Measurements from ENCODE around the gene SDHAF2. TPM values are rescaled to one million over a fixed set of nuclear protein-coding genes. Genes with fewer than 3 reads are reported as not detected.

Gene SDHAF2
- polyA plus RNA-seq, 1 of the 3 experiments (the other 2 are of a cell fraction), result 81.7 TPM

DNA sequence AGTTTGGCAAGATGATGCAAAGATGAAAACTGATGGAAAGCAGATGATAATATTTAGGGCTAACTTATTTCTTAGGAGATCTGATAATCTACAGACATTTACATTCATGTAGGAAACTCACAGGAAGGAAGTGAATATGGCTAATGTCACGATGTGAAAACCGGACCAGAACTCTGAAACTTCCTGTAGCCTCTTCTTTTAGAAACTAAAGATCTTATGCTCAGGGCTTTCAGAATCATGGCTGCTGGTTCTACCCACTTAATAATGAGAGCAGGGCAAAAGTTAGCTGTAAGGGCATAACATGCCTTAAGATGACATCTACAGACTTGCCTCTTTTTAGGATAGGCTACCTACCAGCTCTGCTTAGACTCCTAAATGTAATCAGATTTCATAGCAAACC lies 15.4 kb upstream of the SDHAF2 start (continued):
- TF ChIP-seq, protein P1, sequence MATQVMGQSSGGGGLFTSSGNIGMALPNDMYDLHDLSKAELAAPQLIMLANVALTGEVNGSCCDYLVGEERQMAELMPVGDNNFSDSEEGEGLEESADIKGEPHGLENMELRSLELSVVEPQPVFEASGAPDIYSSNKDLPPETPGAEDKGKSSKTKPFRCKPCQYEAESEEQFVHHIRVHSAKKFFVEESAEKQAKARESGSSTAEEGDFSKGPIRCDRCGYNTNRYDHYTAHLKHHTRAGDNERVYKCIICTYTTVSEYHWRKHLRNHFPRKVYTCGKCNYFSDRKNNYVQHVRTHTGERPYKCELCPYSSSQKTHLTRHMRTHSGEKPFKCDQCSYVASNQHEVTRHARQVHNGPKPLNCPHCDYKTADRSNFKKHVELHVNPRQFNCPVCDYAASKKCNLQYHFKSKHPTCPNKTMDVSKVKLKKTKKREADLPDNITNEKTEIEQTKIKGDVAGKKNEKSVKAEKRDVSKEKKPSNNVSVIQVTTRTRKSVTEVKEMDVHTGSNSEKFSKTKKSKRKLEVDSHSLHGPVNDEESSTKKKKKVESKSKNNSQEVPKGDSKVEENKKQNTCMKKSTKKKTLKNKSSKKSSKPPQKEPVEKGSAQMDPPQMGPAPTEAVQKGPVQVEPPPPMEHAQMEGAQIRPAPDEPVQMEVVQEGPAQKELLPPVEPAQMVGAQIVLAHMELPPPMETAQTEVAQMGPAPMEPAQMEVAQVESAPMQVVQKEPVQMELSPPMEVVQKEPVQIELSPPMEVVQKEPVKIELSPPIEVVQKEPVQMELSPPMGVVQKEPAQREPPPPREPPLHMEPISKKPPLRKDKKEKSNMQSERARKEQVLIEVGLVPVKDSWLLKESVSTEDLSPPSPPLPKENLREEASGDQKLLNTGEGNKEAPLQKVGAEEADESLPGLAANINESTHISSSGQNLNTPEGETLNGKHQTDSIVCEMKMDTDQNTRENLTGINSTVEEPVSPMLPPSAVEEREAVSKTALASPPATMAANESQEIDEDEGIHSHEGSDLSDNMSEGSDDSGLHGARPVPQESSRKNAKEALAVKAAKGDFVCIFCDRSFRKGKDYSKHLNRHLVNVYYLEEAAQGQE (IDR thresholded peaks at IDR 0.05; ENCODE audit: low read depth, low read length), result no peak
- TF ChIP-seq, protein P2, sequence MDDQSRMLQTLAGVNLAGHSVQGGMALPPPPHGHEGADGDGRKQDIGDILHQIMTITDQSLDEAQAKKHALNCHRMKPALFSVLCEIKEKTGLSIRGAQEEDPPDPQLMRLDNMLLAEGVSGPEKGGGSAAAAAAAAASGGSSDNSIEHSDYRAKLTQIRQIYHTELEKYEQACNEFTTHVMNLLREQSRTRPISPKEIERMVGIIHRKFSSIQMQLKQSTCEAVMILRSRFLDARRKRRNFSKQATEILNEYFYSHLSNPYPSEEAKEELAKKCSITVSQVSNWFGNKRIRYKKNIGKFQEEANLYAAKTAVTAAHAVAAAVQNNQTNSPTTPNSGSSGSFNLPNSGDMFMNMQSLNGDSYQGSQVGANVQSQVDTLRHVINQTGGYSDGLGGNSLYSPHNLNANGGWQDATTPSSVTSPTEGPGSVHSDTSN (IDR thresholded peaks at IDR 0.05), result no peak
- TF ChIP-seq, protein P3, sequence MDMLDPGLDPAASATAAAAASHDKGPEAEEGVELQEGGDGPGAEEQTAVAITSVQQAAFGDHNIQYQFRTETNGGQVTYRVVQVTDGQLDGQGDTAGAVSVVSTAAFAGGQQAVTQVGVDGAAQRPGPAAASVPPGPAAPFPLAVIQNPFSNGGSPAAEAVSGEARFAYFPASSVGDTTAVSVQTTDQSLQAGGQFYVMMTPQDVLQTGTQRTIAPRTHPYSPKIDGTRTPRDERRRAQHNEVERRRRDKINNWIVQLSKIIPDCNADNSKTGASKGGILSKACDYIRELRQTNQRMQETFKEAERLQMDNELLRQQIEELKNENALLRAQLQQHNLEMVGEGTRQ (IDR thresholded peaks at IDR 0.05; ENCODE audit: borderline replicate concordance, low read depth, low read length), result no peak
- TF ChIP-seq RFX5 (IDR thresholded peaks at IDR 0.05; ENCODE audit: low read length) (no peak), TEAD4 (IDR thresholded peaks at IDR 0.05; ENCODE audit: borderline replicate concordance, insufficient read depth) (no peak), YY1 (IDR thresholded peaks at IDR 0.05; ENCODE audit: low read depth) (no peak)

DNA sequence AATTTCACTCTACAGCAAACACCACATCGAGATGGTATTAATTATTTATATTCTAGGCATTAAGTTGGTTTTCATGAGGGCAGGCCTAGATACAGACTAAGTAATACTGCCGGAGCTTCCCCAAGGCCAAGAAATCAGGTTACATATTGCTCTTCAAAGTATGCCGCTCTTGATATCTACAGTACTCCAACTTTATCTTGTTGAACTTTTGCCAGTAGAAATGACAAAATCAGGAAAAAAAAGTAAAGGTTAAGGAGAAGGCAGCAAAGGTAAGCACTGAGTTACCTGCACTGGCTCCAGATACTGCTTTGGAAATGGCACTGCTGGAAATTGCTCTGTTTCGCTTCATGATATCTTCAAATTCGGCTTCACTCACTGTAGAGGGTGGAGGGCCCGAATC lies 14.5 kb upstream of the SDHAF2 start:
- no peak for TF ChIP-seq GATA2 (CRISPR knock-in tag; IDR thresholded peaks at IDR 0.05)
- TF ChIP-seq, protein P4, sequence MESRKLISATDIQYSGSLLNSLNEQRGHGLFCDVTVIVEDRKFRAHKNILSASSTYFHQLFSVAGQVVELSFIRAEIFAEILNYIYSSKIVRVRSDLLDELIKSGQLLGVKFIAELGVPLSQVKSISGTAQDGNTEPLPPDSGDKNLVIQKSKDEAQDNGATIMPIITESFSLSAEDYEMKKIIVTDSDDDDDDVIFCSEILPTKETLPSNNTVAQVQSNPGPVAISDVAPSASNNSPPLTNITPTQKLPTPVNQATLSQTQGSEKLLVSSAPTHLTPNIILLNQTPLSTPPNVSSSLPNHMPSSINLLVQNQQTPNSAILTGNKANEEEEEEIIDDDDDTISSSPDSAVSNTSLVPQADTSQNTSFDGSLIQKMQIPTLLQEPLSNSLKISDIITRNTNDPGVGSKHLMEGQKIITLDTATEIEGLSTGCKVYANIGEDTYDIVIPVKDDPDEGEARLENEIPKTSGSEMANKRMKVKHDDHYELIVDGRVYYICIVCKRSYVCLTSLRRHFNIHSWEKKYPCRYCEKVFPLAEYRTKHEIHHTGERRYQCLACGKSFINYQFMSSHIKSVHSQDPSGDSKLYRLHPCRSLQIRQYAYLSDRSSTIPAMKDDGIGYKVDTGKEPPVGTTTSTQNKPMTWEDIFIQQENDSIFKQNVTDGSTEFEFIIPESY (IDR thresholded peaks at IDR 0.05; ENCODE audit: borderline replicate concordance, low read depth), result no peak
- TF ChIP-seq, protein P3 (IDR thresholded peaks at IDR 0.05; ENCODE audit: borderline replicate concordance, low read depth, low read length), result no peak
- no peak for TF ChIP-seq TEAD4 (IDR thresholded peaks at IDR 0.05; ENCODE audit: borderline replicate concordance, insufficient read depth)
- TF ChIP-seq MEF2A (IDR thresholded peaks at IDR 0.05; ENCODE audit: borderline replicate concordance, low read depth), result no peak
- no peak for TF ChIP-seq ELF1 (IDR thresholded peaks at IDR 0.05)
- TF ChIP-seq JUND (IDR thresholded peaks at IDR 0.05), result no peak
- no peak for TF ChIP-seq RAD21 (IDR thresholded peaks at IDR 0.05; ENCODE audit: low read length)
- no peak for TF ChIP-seq NRF1 (IDR thresholded peaks at IDR 0.05; ENCODE audit: low read depth, low read length)
- TF ChIP-seq, protein P5, sequence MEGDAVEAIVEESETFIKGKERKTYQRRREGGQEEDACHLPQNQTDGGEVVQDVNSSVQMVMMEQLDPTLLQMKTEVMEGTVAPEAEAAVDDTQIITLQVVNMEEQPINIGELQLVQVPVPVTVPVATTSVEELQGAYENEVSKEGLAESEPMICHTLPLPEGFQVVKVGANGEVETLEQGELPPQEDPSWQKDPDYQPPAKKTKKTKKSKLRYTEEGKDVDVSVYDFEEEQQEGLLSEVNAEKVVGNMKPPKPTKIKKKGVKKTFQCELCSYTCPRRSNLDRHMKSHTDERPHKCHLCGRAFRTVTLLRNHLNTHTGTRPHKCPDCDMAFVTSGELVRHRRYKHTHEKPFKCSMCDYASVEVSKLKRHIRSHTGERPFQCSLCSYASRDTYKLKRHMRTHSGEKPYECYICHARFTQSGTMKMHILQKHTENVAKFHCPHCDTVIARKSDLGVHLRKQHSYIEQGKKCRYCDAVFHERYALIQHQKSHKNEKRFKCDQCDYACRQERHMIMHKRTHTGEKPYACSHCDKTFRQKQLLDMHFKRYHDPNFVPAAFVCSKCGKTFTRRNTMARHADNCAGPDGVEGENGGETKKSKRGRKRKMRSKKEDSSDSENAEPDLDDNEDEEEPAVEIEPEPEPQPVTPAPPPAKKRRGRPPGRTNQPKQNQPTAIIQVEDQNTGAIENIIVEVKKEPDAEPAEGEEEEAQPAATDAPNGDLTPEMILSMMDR (IDR thresholded peaks at IDR 0.05), result no peak
- TF ChIP-seq CHD2 (IDR thresholded peaks at IDR 0.05; ENCODE audit: low read length, partially characterized antibody), result no peak
- TF ChIP-seq SIN3A (IDR thresholded peaks at IDR 0.05; ENCODE audit: borderline replicate concordance, low read depth, low read length), result no peak
- TF ChIP-seq POLR2AphosphoS5 (IDR thresholded peaks at IDR 0.05; ENCODE audit: low read depth, low read length), result no peak
- TF ChIP-seq TAF1 (IDR thresholded peaks at IDR 0.05; ENCODE audit: borderline replicate concordance, low read depth, low read length), result no peak
- no peak for TF ChIP-seq YY1 (IDR thresholded peaks at IDR 0.05; ENCODE audit: low read depth)
- no peak for TF ChIP-seq EP300 (IDR thresholded peaks at IDR 0.05; ENCODE audit: borderline replicate concordance in 1 of 2, low read depth in 1 of 2, low read length in 1 of 2)
- Histone ChIP-seq H3K4me1 (ENCODE audit: control insufficient read depth in 1 of 2, insufficient read depth in 2 of 2, low read depth in 1 of 2, low read length in 1 of 2) (no peaks in the 10 kb centered on the region; a peak in 1 of 4 replicates), H3K4me3 (ENCODE audit: low read depth in 2 of 2, low read length in 1 of 2) (no peak overlapping the region), H3K36me3 (replicated peaks in 1 of 2; ENCODE audit: control insufficient read depth in 1 of 2, insufficient read depth in 2 of 2, low read length in 1 of 2) (peaks cover 84 to 89% of the 10 kb centered on the region in 2 experiments), H2AFZ (ENCODE audit: low read depth) (no peak overlapping the region), H3K79me2 (ENCODE audit: insufficient read depth) (peaks cover 42% of the 10 kb centered on the region), H3K9ac (no peak overlapping the region), H3K4me2 (no peak overlapping the region), H3K27ac (ENCODE audit: low read depth in 2 of 2, low read length in 1 of 2) (no peak overlapping the region), H4K20me1 (ENCODE audit: insufficient read depth) (peaks cover 25% of the 10 kb centered on the region), H3F3A (replicated peaks; ENCODE audit: insufficient read depth) (peaks cover 7% of the 10 kb centered on the region), H3K9me2 (no peaks in the 10 kb centered on the region), H3K27me3 (ENCODE audit: insufficient read depth) (no peaks in the 10 kb centered on the region), H3K9me3 (no peaks in the 10 kb centered on the region)
- ChIA-PET POLR2A (interaction anchor here (1.0 kb wide), 1 partner anchor 54 kb away, joined by 3 read pairs; the partner anchor contains the start of genes CYB561A3 and TMEM138), CTCF (no interaction called here)
- 97% methylated on average over 6 of the region's 6 CpGs for WGBS (ENCODE audit: low lambda C conversion rate)
- no peak for DNase-seq
